IMR-90 (cell line): Measurements from ENCODE around the gene SUGCT. TPM values are rescaled to one million over a fixed set of nuclear protein-coding genes. Genes with fewer than 3 reads are reported as not detected.

Experiments
- ATAC-seq: fragments of 200-7000 bp; cut with Tn5 transposase; 2 replicates; pipeline ENCODE4 v1.9.1; 2020; ENCODE audit warnings: low read depth, mild to moderate bottlenecking, moderate library complexity
- BruUV-seq: library from RNA; stranded (reverse); fragments of 400-500 nt; replicated peaks from 2 replicates; lab custom pipeline; 2021; lab: Mats Ljungman, UMichigan
- CTCF ChIA-PET: fragments of 300-600 bp; formaldehyde crosslinking; extraction: SDS; loops from one replicate; lab custom pipeline; 2021; ENCODE audit warnings: antibody characterized with exemption; lab: Yijun Ruan, JAX
- POLR2A ChIA-PET: fragments of 300-600 bp; sonication (Branson Sonifier 250); formaldehyde crosslinking; loops from one replicate; lab custom pipeline; 2022; ENCODE audit warnings: antibody characterized with exemption; ENCODE audit not compliant: unreplicated experiment; lab: Charles Lee
- DNase-seq: peaks from one replicate; pipeline ENCODE4 v3.0.0; 2013
- H2AFZ ChIP-seq: replicated peaks from 2 replicates; pipeline ENCODE3; 2013; ENCODE audit warnings: low read length, mild to moderate bottlenecking; ENCODE audit not compliant: poor library complexity
- H2AK5ac ChIP-seq: 2 replicates; pipeline ENCODE4 v1.6.1; 2013; ENCODE audit warnings: low read depth, low read length, inconsistent platforms
- H2AK9ac ChIP-seq: replicated peaks from 2 replicates; pipeline ENCODE3; 2013; ENCODE audit warnings: mild to moderate bottlenecking, low read depth, low read length, moderate library complexity; ENCODE audit not compliant: poor library complexity
- H2BK120ac ChIP-seq: 2 replicates; pipeline ENCODE4 v1.6.1; 2013; ENCODE audit warnings: low read depth, low read length, inconsistent platforms
- H2BK15ac ChIP-seq: 3 replicates; pipeline ENCODE4 v1.6.1; 2013; ENCODE audit warnings: low read depth, low read length, inconsistent platforms
- H2BK20ac ChIP-seq: 2 replicates; pipeline ENCODE4 v1.6.1; 2013; ENCODE audit warnings: low read depth, mild to moderate bottlenecking, inconsistent platforms, low read length, moderate library complexity
- H2BK5ac ChIP-seq: 2 replicates; pipeline ENCODE4 v1.6.1; 2013; ENCODE audit warnings: mild to moderate bottlenecking, low read depth, low read length, inconsistent platforms; ENCODE audit not compliant: poor library complexity, severe bottlenecking
- H3K14ac ChIP-seq: replicated peaks from 2 replicates; pipeline ENCODE4 v1.6.1; 2013; ENCODE audit warnings: low read depth, low read length, inconsistent platforms
- H3K18ac ChIP-seq: 2 replicates; pipeline ENCODE4 v1.6.1; 2013; ENCODE audit warnings: low read depth, low read length, control low read depth
- H3K23ac ChIP-seq: 2 replicates; pipeline ENCODE4 v1.6.1; 2013; ENCODE audit warnings: low read depth, low read length, inconsistent platforms
- H3K27ac ChIP-seq: 2 replicates; pipeline ENCODE4 v1.5.1; 2013; ENCODE audit warnings: mild to moderate bottlenecking, control low read depth, low read length; ENCODE audit not compliant: insufficient read depth
- H3K27me3 ChIP-seq: 2 replicates; pipeline ENCODE4 v1.6.1; 2013; ENCODE audit warnings: low read length; ENCODE audit not compliant: control insufficient read depth, insufficient read depth
- H3K36me3 ChIP-seq: 2 replicates; pipeline ENCODE4 v1.6.1; 2013; ENCODE audit warnings: low read length, mixed read lengths; ENCODE audit not compliant: control insufficient read depth, insufficient read depth
- H3K4ac ChIP-seq: 2 replicates; pipeline ENCODE4 v1.6.1; 2013; ENCODE audit warnings: low read depth, low read length, inconsistent platforms
- H3K4me1 ChIP-seq: 2 replicates; pipeline ENCODE4 v1.6.1; 2013; ENCODE audit warnings: low read length, mixed read lengths; ENCODE audit not compliant: control insufficient read depth, insufficient read depth
- H3K4me2 ChIP-seq: 2 replicates; pipeline ENCODE4 v1.6.1; 2013; ENCODE audit warnings: low read depth, mild to moderate bottlenecking, control low read depth, low read length, moderate library complexity
- H3K4me3 ChIP-seq: 2 replicates; pipeline ENCODE4 v1.5.1; 2013; ENCODE audit warnings: low read depth, mild to moderate bottlenecking, control low read depth, low read length, moderate library complexity; ENCODE audit not compliant: insufficient read depth
- H3K56ac ChIP-seq: 2 replicates; pipeline ENCODE4 v1.6.1; 2013; ENCODE audit warnings: low read length, inconsistent platforms; ENCODE audit not compliant: insufficient read depth; ENCODE audit errors: extremely low read depth
- H3K79me1 ChIP-seq, 2 experiments: 2 replicates each; pipeline ENCODE4 v1.6.1; 2013; ENCODE audit warnings: low read length in 2 of 2, inconsistent platforms in 1 of 2, low read depth in 1 of 2
- H3K9ac ChIP-seq: 2 replicates; pipeline ENCODE4 v1.6.1; 2013; ENCODE audit warnings: low read depth, low read length, control low read depth
- H3K9me1 ChIP-seq: 2 replicates; pipeline ENCODE4 v1.6.1; 2013; ENCODE audit warnings: low read length, inconsistent platforms; ENCODE audit not compliant: insufficient read depth
- H3K9me3 ChIP-seq: 2 replicates; pipeline ENCODE4 v1.6.1; 2013; ENCODE audit warnings: low read length; ENCODE audit not compliant: control insufficient read depth, insufficient read depth
- H4K20me1 ChIP-seq: 2 replicates; pipeline ENCODE4 v1.6.1; 2013; ENCODE audit warnings: low read length, inconsistent platforms; ENCODE audit not compliant: insufficient read depth
- H4K5ac ChIP-seq: 2 replicates; pipeline ENCODE4 v1.6.1; 2013; ENCODE audit warnings: mild to moderate bottlenecking, low read depth, low read length, control low read depth
- H4K8ac ChIP-seq, 2 experiments: 2 replicates each; pipeline ENCODE4 v1.6.1; 2013; ENCODE audit warnings: low read depth in 2 of 2, low read length in 2 of 2, control low read depth in 1 of 2, inconsistent platforms in 1 of 2
- H4K91ac ChIP-seq: 2 replicates; pipeline ENCODE4 v1.6.1; 2013; ENCODE audit warnings: low read depth, low read length, inconsistent platforms; ENCODE audit not compliant: insufficient read depth
- BHLHE40 ChIP-seq: fragments of 150-350 bp; IDR thresholded peaks from 2 replicates; pipeline ENCODE4 v1.6.1; 2016; ENCODE audit warnings: mild to moderate bottlenecking, low read depth, low read length
- CHD1 ChIP-seq: IDR thresholded peaks from 2 replicates; pipeline ENCODE4 v1.6.1; 2012; ENCODE audit warnings: low read depth, low read length, improper control_type of control experiment
- MXI1 ChIP-seq: IDR thresholded peaks from 2 replicates; pipeline ENCODE4 v1.6.1; 2012; ENCODE audit warnings: low read depth, mild to moderate bottlenecking, low read length, moderate library complexity, borderline replicate concordance
- RCOR1 ChIP-seq: IDR thresholded peaks from 2 replicates; pipeline ENCODE4 v1.6.1; 2012; ENCODE audit warnings: mild to moderate bottlenecking, low read length, improper control_type of control experiment; ENCODE audit not compliant: insufficient replicate concordance
- RFX5 ChIP-seq: IDR thresholded peaks from 2 replicates; pipeline ENCODE4 v1.8.0; 2012; ENCODE audit warnings: low read depth, mild to moderate bottlenecking, low read length, moderate library complexity
- SMC3 ChIP-seq: fragments of 150-350 bp; IDR thresholded peaks from 2 replicates; pipeline ENCODE4 v1.6.1; 2016; ENCODE audit warnings: low read depth, mild to moderate bottlenecking, antibody characterized with exemption, low read length, moderate library complexity
- USF2 ChIP-seq: fragments of 150-350 bp; IDR thresholded peaks from 2 replicates; pipeline ENCODE4 v1.6.1; 2017; ENCODE audit warnings: mild to moderate bottlenecking, antibody characterized with exemption, low read length, low read depth
- WGBS, 2 experiments: methylation state at CpG; one replicate each; pipeline versions ENCODE4 v1.1.5 to v1.1.7; 2013; ENCODE audit warnings: missing lambda C conversion rate in 2 of 2; ENCODE audit not compliant: insufficient read length in 1 of 2; ENCODE audit errors: extremely low coverage in 2 of 2; 5-methylcytosine and 5-hydroxymethylcytosine counted together
- dilution Hi-C: fragments of 300-500 bp; cut with HindIII; formaldehyde crosslinking; loops from one replicate; pipeline ENCODE4 v1.14.3; 2018; ENCODE audit warnings: low sequenced_read_pairs; ENCODE audit not compliant: unreplicated experiment
- in situ Hi-C: fragments of 300-500 bp; cut with MboI; formaldehyde crosslinking; loops from 3 replicates; pipeline ENCODE4 v1.14.3; 2019; ENCODE audit warnings: low sequenced_read_pairs, inconsistent platforms, mixed read lengths
- intact Hi-C: fragments of 100-400 bp; cut with micrococcal nuclease; formaldehyde crosslinking; loops from 2 replicates; pipeline ENCODE4 v1.10.0; 2022
- polyA plus RNA-seq, 3 experiments: library from polyadenylated mRNA; depleted of rRNA; stranded (reverse); fragments of >200 nt; gene quantifications; 2 replicates each; pipeline ENCODE4 v1.2.3, GENCODE V29; 2012; ENCODE audit warnings: low replicate concordance in 1 of 3
- total RNA-seq: library from RNA; depleted of rRNA; stranded (reverse); fragments of >200 nt; gene quantifications from 2 replicates; pipeline ENCODE4 v1.2.3, GENCODE V29; 2012

Gene SUGCT
- total and polyA plus RNA-seq, 2 of the 4 experiments (the other 2 are of a cell fraction), result 5.9 to 8.3 TPM

DNA sequence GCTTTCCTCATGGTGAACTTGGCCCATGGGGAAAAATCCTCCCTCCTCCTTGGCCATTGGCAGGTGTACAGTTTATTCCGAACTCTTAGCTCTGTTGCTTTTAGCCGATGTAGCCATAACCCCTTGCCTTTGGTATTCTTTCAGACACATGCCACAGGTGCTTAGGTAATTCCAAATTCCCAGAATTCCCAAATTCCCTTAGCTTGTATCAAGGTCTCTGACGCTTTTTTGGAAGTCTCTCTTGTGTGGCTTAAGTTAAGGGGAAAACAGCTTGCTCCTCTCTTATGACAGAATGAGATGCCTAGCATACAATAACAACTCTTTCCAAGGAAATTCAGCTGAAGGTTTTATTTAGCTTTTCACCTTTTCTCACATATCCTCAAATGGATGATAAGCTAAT is 68.0 kb downstream of the SUGCT start:
- Histone ChIP-seq H3K4me1 (peaks cover 9% of the 10 kb centered on the region), H3K79me1 (no peaks in the 10 kb centered on the region), H2BK120ac (no peak overlapping the region), H3K18ac (no peak overlapping the region), H2BK5ac (no peak overlapping the region), H3K27me3 (no peaks in the 10 kb centered on the region), H3K9ac (no peak overlapping the region), H4K8ac (no peak overlapping the region), H4K5ac (no peak overlapping the region), H3K4me2 (no peak overlapping the region), H2AK5ac (no peak overlapping the region), H2BK20ac (peak overlapping the region; percentile 47; the same call in 1 of the 2 replicates), H3K9me3 (no peaks in the 10 kb centered on the region), H3K56ac (no peak overlapping the region), H4K20me1 (no peaks in the 10 kb centered on the region), H2AK9ac (no peak overlapping the region), H3K4ac (no peak overlapping the region), H4K91ac (no peak overlapping the region), H3K9me1 (0 out of 2 replicates have a peak, but pooled peaks cover 3% of the 10 kb centered on the region), H2BK15ac (no peak overlapping the region; the same call in 2 of the 3 replicates), H2AFZ (no peak overlapping the region), H3K36me3 (no peaks in the 10 kb centered on the region), H3K27ac (no peak overlapping the region), H3K14ac (no peak overlapping the region), H3K23ac (no peak overlapping the region), H3K4me3 (no peak overlapping the region)
- no peak for ATAC-seq
- DNase-seq, result no peak
- WGBS, 2 experiments, result no CpG with 5 or more reads among the region's 3 CpGs
- in situ Hi-C loops, result no loop called here
- CTCF ChIA-PET, result no interaction called here
- dilution Hi-C loops, result no loop called here
- POLR2A ChIA-PET, result interaction anchor here (0.5 kb wide), 1 partner anchor 12 kb away, joined by 5 read pairs; no protein-coding TSS in a partner anchor
- intact Hi-C loops, result no loop called here
- TF ChIP-seq MXI1, result no peak
- no peak for TF ChIP-seq RCOR1
- TF ChIP-seq RFX5, result no peak
- TF ChIP-seq USF2, result no peak
- TF ChIP-seq SMC3, result no peak
- no peak for TF ChIP-seq BHLHE40
- no peak for TF ChIP-seq CHD1
- BruUV-seq, result no TSS peak
